Mesendoderm (in vitro differentiated cells): ENCODE data around the gene ODAD3.

Experiments used
- DNase-seq: peaks from one replicate; pipeline ENCODE4 v3.0.0; 2013
- H2AK5ac ChIP-seq: 2 replicates; pipeline ENCODE4 v1.6.1; 2013; ENCODE audit warnings: low read length, inconsistent platforms
- H2BK120ac ChIP-seq: 2 replicates; pipeline ENCODE4 v1.6.1; 2013; ENCODE audit warnings: low read depth, mild to moderate bottlenecking, low read length, moderate library complexity, mixed read lengths
- H2BK15ac ChIP-seq: replicated peaks from 2 replicates; pipeline ENCODE4 v1.6.1; 2013; ENCODE audit warnings: low read depth, mild to moderate bottlenecking, moderate library complexity
- H2BK5ac ChIP-seq: 2 replicates; pipeline ENCODE4 v1.6.1; 2013; ENCODE audit warnings: low read length, inconsistent platforms
- H3K18ac ChIP-seq: 2 replicates; pipeline ENCODE4 v1.6.1; 2013; ENCODE audit warnings: mild to moderate bottlenecking, low read length, mixed read lengths
- H3K23ac ChIP-seq: one replicate; pipeline ENCODE4 v1.6.1; 2013; ENCODE audit warnings: low read length
- H3K27ac ChIP-seq: 2 replicates; pipeline ENCODE4 v1.5.1; 2013; ENCODE audit warnings: low read depth, mild to moderate bottlenecking, inconsistent platforms, low read length, moderate library complexity
- H3K27me3 ChIP-seq: 2 replicates; pipeline ENCODE4 v1.6.1; 2013; ENCODE audit warnings: low read length, control low read depth, mild to moderate bottlenecking, inconsistent platforms; ENCODE audit not compliant: insufficient read depth, poor library complexity
- H3K36me3 ChIP-seq: 2 replicates; pipeline ENCODE4 v1.6.1; 2013; ENCODE audit warnings: low read length, inconsistent platforms; ENCODE audit not compliant: control insufficient read depth, insufficient read depth
- H3K4ac ChIP-seq: one replicate; pipeline ENCODE4 v1.6.1; 2013; ENCODE audit warnings: low read depth, mild to moderate bottlenecking, low read length, moderate library complexity
- H3K4me1 ChIP-seq: 2 replicates; pipeline ENCODE4 v1.6.1; 2013; ENCODE audit warnings: low read depth, low read length, inconsistent platforms; ENCODE audit not compliant: control insufficient read depth
- H3K4me2 ChIP-seq: 2 replicates; pipeline ENCODE4 v1.6.1; 2013; ENCODE audit warnings: low read length
- H3K4me3 ChIP-seq: 2 replicates; pipeline ENCODE4 v1.5.1; 2013; ENCODE audit warnings: mild to moderate bottlenecking, low read length
- H3K56ac ChIP-seq: one replicate; pipeline ENCODE4 v1.6.1; 2013; ENCODE audit warnings: low read length
- H3K79me1 ChIP-seq: 2 replicates; pipeline ENCODE4 v1.6.1; 2013; ENCODE audit warnings: low read length, inconsistent platforms
- H3K79me2 ChIP-seq: 2 replicates; pipeline ENCODE4 v1.6.1; 2013; ENCODE audit warnings: mild to moderate bottlenecking, low read length; ENCODE audit not compliant: control insufficient read depth, insufficient read depth
- H3K9ac ChIP-seq: 2 replicates; pipeline ENCODE4 v1.6.1; 2013; ENCODE audit warnings: low read length, inconsistent platforms
- H4K5ac ChIP-seq: one replicate; pipeline ENCODE4 v1.6.1; 2013; ENCODE audit warnings: low read length
- H4K8ac ChIP-seq: one replicate; pipeline ENCODE4 v1.6.1; 2013; ENCODE audit warnings: low read depth, mild to moderate bottlenecking, control low read depth, low read length, moderate library complexity
- WGBS: extraction: QIAGEN DNeasy Blood & Tissue Kit; methylation state at CpG from one replicate; pipeline ENCODE4 v1.1.7; 2013; ENCODE audit warnings: low lambda C conversion rate, missing lambda C conversion rate; ENCODE audit not compliant: insufficient coverage; ENCODE audit errors: extremely low coverage; 5-methylcytosine and 5-hydroxymethylcytosine counted together

Gene ODAD3

GRCh38 chr19:11480715-11481533 lies 46.0 kb upstream of the ODAD3 start, which contains the start of gene ELAVL3:
Gene ELAVL3 (minus strand): TSS chr19:11481046. CDS start chr19:11480608, 438 bp downstream.
- Histone ChIP-seq H2BK15ac (no peak within 1 kb of the TSS), H2BK120ac (no peak within 1 kb of the TSS), H2AK5ac (no peak within 1 kb of the TSS), H3K4me1 (no peaks in the 10 kb centered on the region), H3K4ac (no peak within 1 kb of the TSS), H4K8ac (no peak within 1 kb of the TSS), H3K23ac (no peak within 1 kb of the TSS), H3K56ac (no peak within 1 kb of the TSS), H3K18ac (no peak within 1 kb of the TSS), H3K9ac (no peak within 1 kb of the TSS), H3K79me1 (no peaks in the 10 kb centered on the region), H3K4me2 (no peak within 1 kb of the TSS), H3K79me2 (no peaks in the 10 kb centered on the region), H3K36me3 (no peaks in the 10 kb centered on the region), H3K4me3 (no peak within 1 kb of the TSS), H4K5ac (no peak within 1 kb of the TSS), H3K27me3 (peaks cover 15% of the 10 kb centered on the region), H3K27ac (no peak within 1 kb of the TSS), H2BK5ac (no peak within 1 kb of the TSS)
- DNase-seq: no peak
- WGBS: no CpG with 5 or more reads among the region's 77 CpGs

- no peak for DNase-seq
- no peaks in the 10 kb centered on the region for H3K79me2 ChIP-seq
- no CpG with 5 or more reads among the region's 86 CpGs for WGBS
- H4K8ac ChIP-seq: no peak overlapping the region
- no peak overlapping the region for H3K18ac ChIP-seq
- H2BK120ac ChIP-seq: no peak overlapping the region
- H2BK5ac ChIP-seq: no peak overlapping the region
- no peaks in the 10 kb centered on the region for H3K79me1 ChIP-seq
- no peak overlapping the region for H3K56ac ChIP-seq
- no peaks in the 10 kb centered on the region for H3K4me1 ChIP-seq
- H3K23ac ChIP-seq: no peak overlapping the region
- H3K27ac ChIP-seq: no peak overlapping the region
- no peak overlapping the region for H3K9ac ChIP-seq
- no peaks in the 10 kb centered on the region for H3K36me3 ChIP-seq
- H4K5ac ChIP-seq: no peak overlapping the region
- no peak overlapping the region for H3K4me3 ChIP-seq
- peaks cover 15% of the 10 kb centered on the region for H3K27me3 ChIP-seq
- H3K4ac ChIP-seq: no peak overlapping the region
- no peak overlapping the region for H2AK5ac ChIP-seq
- no peak overlapping the region for H2BK15ac ChIP-seq
- no peak overlapping the region for H3K4me2 ChIP-seq
Measured at GRCh38 chr19:11479898-11480714, 45.2 kb upstream of the ODAD3 start.

GRCh38 chr19:11479090-11479897 lies 44.4 kb upstream of the ODAD3 start:
- no peak overlapping the region for H3K23ac ChIP-seq
- peak; percentile 78 for DNase-seq
- no peaks in the 10 kb centered on the region for H3K4me1 ChIP-seq
- H2BK120ac ChIP-seq: no peak overlapping the region
- no peak overlapping the region for H2BK5ac ChIP-seq
- H4K8ac ChIP-seq: no peak overlapping the region
- no peak overlapping the region for H2BK15ac ChIP-seq
- no peak overlapping the region for H3K9ac ChIP-seq
- H3K56ac ChIP-seq: no peak overlapping the region
- no CpG with 5 or more reads among the region's 62 CpGs for WGBS
- H3K4me2 ChIP-seq: no peak overlapping the region
- H3K36me3 ChIP-seq: no peaks in the 10 kb centered on the region
- H3K79me1 ChIP-seq: no peaks in the 10 kb centered on the region
- no peaks in the 10 kb centered on the region for H3K79me2 ChIP-seq
- no peak overlapping the region for H2AK5ac ChIP-seq
- peaks cover 15% of the 10 kb centered on the region for H3K27me3 ChIP-seq
- no peak overlapping the region for H3K4ac ChIP-seq
- no peak overlapping the region for H3K18ac ChIP-seq
- no peak overlapping the region for H3K4me3 ChIP-seq
- H4K5ac ChIP-seq: no peak overlapping the region
- no peak overlapping the region for H3K27ac ChIP-seq

GRCh38 chr19:11478167-11479089 lies 43.5 kb upstream of the ODAD3 start:
- no CpG with 5 or more reads among the region's 19 CpGs for WGBS
- Histone ChIP-seq H3K79me1 (no peaks in the 10 kb centered on the region), H2BK120ac (no peak overlapping the region), H3K56ac (no peak overlapping the region), H3K23ac (no peak overlapping the region), H2BK15ac (no peak overlapping the region), H3K4me2 (no peak overlapping the region), H4K8ac (no peak overlapping the region), H2AK5ac (no peak overlapping the region), H3K4ac (no peak overlapping the region), H3K4me3 (no peak overlapping the region), H3K27ac (no peak overlapping the region), H3K27me3 (peaks cover 15% of the 10 kb centered on the region), H3K4me1 (no peaks in the 10 kb centered on the region), H3K18ac (no peak overlapping the region), H4K5ac (no peak overlapping the region), H3K79me2 (no peaks in the 10 kb centered on the region), H3K36me3 (no peaks in the 10 kb centered on the region), H2BK5ac (no peak overlapping the region), H3K9ac (no peak overlapping the region)
- no peak for DNase-seq

- H3K4me2 ChIP-seq: no peak overlapping the region
- DNase-seq: no peak
- peaks cover 8% of the 10 kb centered on the region for H3K27me3 ChIP-seq
- H2BK15ac ChIP-seq: no peak overlapping the region
- no peak overlapping the region for H3K23ac ChIP-seq
- no peak overlapping the region for H3K27ac ChIP-seq
- no peak overlapping the region for H2BK5ac ChIP-seq
- no peak overlapping the region for H4K8ac ChIP-seq
- WGBS: no CpG with 5 or more reads among the region's 8 CpGs
- H3K18ac ChIP-seq: no peak overlapping the region
- no peak overlapping the region for H4K5ac ChIP-seq
- no peak overlapping the region for H2BK120ac ChIP-seq
- no peak overlapping the region for H3K4ac ChIP-seq
- H3K79me1 ChIP-seq: no peaks in the 10 kb centered on the region
- H3K36me3 ChIP-seq: no peaks in the 10 kb centered on the region
- no peak overlapping the region for H2AK5ac ChIP-seq
- H3K9ac ChIP-seq: no peak overlapping the region
- no peaks in the 10 kb centered on the region for H3K79me2 ChIP-seq
- no peaks in the 10 kb centered on the region for H3K4me1 ChIP-seq
- no peak overlapping the region for H3K4me3 ChIP-seq
- no peak overlapping the region for H3K56ac ChIP-seq
Measured at GRCh38 chr19:11475861-11476260, 40.9 kb upstream of the ODAD3 start.
